ENCODE results near the gene ARHGAP32.
"Not testable (repeated sequence)": the region's sequence is repeated elsewhere in the genome, so short reads cannot be mapped to it uniquely, and the experiment has no call there.

Gene ARHGAP32

GRCh38 chr11:128931066-128931465 lies 261.1 kb downstream of the ARHGAP32 start:
- DNase-seq (ENCODE audit: low read depth): no peak

- no peak for DNase-seq (ENCODE audit: low read depth)
Measured at GRCh38 chr11:128929991-128930390, 262.1 kb downstream of the ARHGAP32 start.

- DNase-seq (ENCODE audit: low read depth): no peak
Measured at GRCh38 chr11:128929468-128929867, 262.7 kb downstream of the ARHGAP32 start.

- DNase-seq (ENCODE audit: low read depth): no peak
Measured at GRCh38 chr11:128928400-128928799, 263.7 kb downstream of the ARHGAP32 start.

GRCh38 chr11:128927683-128928336 lies 264.3 kb downstream of the ARHGAP32 start:
- no peak for DNase-seq (ENCODE audit: low read depth)

GRCh38 chr11:128927108-128927461 lies 265.0 kb downstream of the ARHGAP32 start:
- no peak for DNase-seq (ENCODE audit: low read depth)

- no peak for DNase-seq (ENCODE audit: low read depth)
Measured at GRCh38 chr11:128926437-128927107, 265.6 kb downstream of the ARHGAP32 start.

GRCh38 chr11:128926000-128926399 lies 266.1 kb downstream of the ARHGAP32 start:
- DNase-seq (ENCODE audit: low read depth): no peak

GRCh38 chr11:128925250-128925600 lies 266.9 kb downstream of the ARHGAP32 start:
- no peak for DNase-seq (ENCODE audit: low read depth)

GRCh38 chr11:128924510-128925249 lies 267.4 kb downstream of the ARHGAP32 start:
- DNase-seq (ENCODE audit: low read depth): no peak

- no peak for DNase-seq (ENCODE audit: low read depth)
Measured at GRCh38 chr11:128924104-128924503, 268.0 kb downstream of the ARHGAP32 start.

- DNase-seq (ENCODE audit: low read depth): no peak
Measured at GRCh38 chr11:128921793-128922192, 270.3 kb downstream of the ARHGAP32 start.

- no peak for DNase-seq (ENCODE audit: low read depth)
Measured at GRCh38 chr11:128920666-128921065, 271.5 kb downstream of the ARHGAP32 start.

GRCh38 chr11:128919635-128920034 lies 272.5 kb downstream of the ARHGAP32 start:
- DNase-seq (ENCODE audit: low read depth): not testable (repeated sequence)

- no peak for DNase-seq (ENCODE audit: low read depth)
Measured at GRCh38 chr11:128919216-128919615, 272.9 kb downstream of the ARHGAP32 start.

GRCh38 chr11:128917144-128917724 lies 274.9 kb downstream of the ARHGAP32 start:
- DNase-seq (ENCODE audit: low read depth): no peak

GRCh38 chr11:128916681-128917080 lies 275.4 kb downstream of the ARHGAP32 start:
- no peak for DNase-seq (ENCODE audit: low read depth)

- DNase-seq (ENCODE audit: low read depth): no peak
Measured at GRCh38 chr11:128916037-128916572, 276.0 kb downstream of the ARHGAP32 start.

GRCh38 chr11:128915149-128915521 lies 277.0 kb downstream of the ARHGAP32 start:
- no peak for DNase-seq (ENCODE audit: low read depth)

Measured in stimulated activated CD8-positive, alpha-beta memory T cell treated with anti-CD3 and anti-CD28 coated beads, Interleukin-7, amount 100 ng/mL, for 24 hours (primary cell).